ENCODE measurements around the gene RAD51B.

Gene RAD51B

GRCh38 chr14:68172627-68173026, 353.0 kb downstream of the RAD51B start:
- DNase-seq (ENCODE audit: low read depth in 2 of 2), result no peak
- H3K4me3 ChIP-seq (replicated peaks in 1 of 2; ENCODE audit: low read depth in 2 of 2, low read length in 2 of 2), result no peak overlapping the region
- no peak for TF ChIP-seq CTCF (IDR thresholded peaks at IDR 0.05; ENCODE audit: low read depth, low read length)

GRCh38 chr14:68173227-68173972, 353.8 kb downstream of the RAD51B start:
- DNase-seq (ENCODE audit: low read depth in 2 of 2), result peak in 1 of 2 donors; percentile 25
- no peak for TF ChIP-seq CTCF (IDR thresholded peaks at IDR 0.05; ENCODE audit: low read depth, low read length)
- no peak overlapping the region for H3K4me3 ChIP-seq (replicated peaks in 1 of 2; ENCODE audit: low read depth in 2 of 2, low read length in 2 of 2)

- H3K4me3 ChIP-seq (replicated peaks in 1 of 2; ENCODE audit: low read depth in 2 of 2, low read length in 2 of 2), result no peak overlapping the region
- DNase-seq (ENCODE audit: low read depth in 2 of 2), result no peak
- TF ChIP-seq CTCF (IDR thresholded peaks at IDR 0.05; ENCODE audit: low read depth, low read length), result no peak
Observed at GRCh38 chr14:68174446-68174845, 354.9 kb downstream of the RAD51B start.

GRCh38 chr14:68176687-68177086, 357.1 kb downstream of the RAD51B start:
- H3K4me3 ChIP-seq (replicated peaks in 1 of 2; ENCODE audit: low read depth in 2 of 2, low read length in 2 of 2), result no peak overlapping the region
- DNase-seq (ENCODE audit: low read depth in 2 of 2), result no peak
- TF ChIP-seq CTCF (IDR thresholded peaks at IDR 0.05; ENCODE audit: low read depth, low read length), result no peak

- TF ChIP-seq CTCF (IDR thresholded peaks at IDR 0.05; ENCODE audit: low read depth, low read length), result no peak
- H3K4me3 ChIP-seq (replicated peaks in 1 of 2; ENCODE audit: low read depth in 2 of 2, low read length in 2 of 2), result no peak overlapping the region
- DNase-seq (ENCODE audit: low read depth in 2 of 2), result no peak
Observed at GRCh38 chr14:68177728-68178127, 358.1 kb downstream of the RAD51B start.

GRCh38 chr14:68178282-68178681, 358.7 kb downstream of the RAD51B start:
- no peak for TF ChIP-seq CTCF (IDR thresholded peaks at IDR 0.05; ENCODE audit: low read depth, low read length)
- no peak overlapping the region for H3K4me3 ChIP-seq (replicated peaks in 1 of 2; ENCODE audit: low read depth in 2 of 2, low read length in 2 of 2)
- no peak for DNase-seq (ENCODE audit: low read depth in 2 of 2)

All from cardiac fibroblast (primary cell).